Activated naive CD8-positive, alpha-beta T cell (primary cell): Measurements from ENCODE around the gene SLC25A25.
A peak's percentile ranks its signal among the peaks of the same experiment; 100 is the strongest.
"Not testable (repeated sequence)": the region's sequence is repeated elsewhere in the genome, so short reads cannot be mapped to it uniquely, and the experiment has no call there.

Experiments
- H3K27ac Mint-ChIP-seq: one replicate; pipeline ENCODE4 v1.8.0; 2021; ENCODE audit warnings: mixed read lengths
- H3K27me3 Mint-ChIP-seq: one replicate; pipeline ENCODE4 v1.8.0; 2021; ENCODE audit warnings: mixed read lengths
- H3K36me3 Mint-ChIP-seq: one replicate; pipeline ENCODE4 v1.8.0; 2021; ENCODE audit warnings: mixed read lengths
- H3K4me1 Mint-ChIP-seq: one replicate; pipeline ENCODE4 v1.8.0; 2021; ENCODE audit warnings: low read depth, mixed read lengths
- H3K4me3 Mint-ChIP-seq: one replicate; pipeline ENCODE4 v1.8.0; 2021; ENCODE audit warnings: mild to moderate bottlenecking, mixed read lengths
- H3K9me3 Mint-ChIP-seq: one replicate; pipeline ENCODE4 v1.8.0; 2021; ENCODE audit warnings: low read depth, mixed read lengths

SLC25A25 gene

DNA sequence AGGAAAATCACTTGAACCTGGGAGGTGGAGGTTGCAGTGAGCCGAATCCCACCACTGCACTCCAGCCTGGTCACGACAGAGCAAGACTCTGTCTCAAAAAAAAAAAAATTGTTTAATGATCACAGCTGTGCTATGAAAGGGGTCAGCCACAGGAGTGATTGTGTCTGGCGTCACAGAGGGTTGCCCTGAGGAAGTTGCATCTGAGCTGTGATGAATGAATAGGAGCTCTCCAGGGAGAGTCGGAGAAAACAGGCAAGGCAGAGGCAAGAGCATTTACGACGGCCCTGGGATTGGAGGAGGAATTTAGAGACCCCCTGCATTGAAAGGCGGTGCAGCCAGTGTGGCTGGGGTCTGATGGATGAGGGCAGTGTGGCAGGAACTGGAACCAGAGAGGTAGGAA lies 26.0 kb upstream of the SLC25A25 start:
- Mint-ChIP-seq H3K27me3 (no peaks in the 10 kb centered on the region), H3K9me3 (no peaks in the 10 kb centered on the region), H3K36me3 (no peaks in the 10 kb centered on the region), H3K4me1 (peaks cover 10% of the 10 kb centered on the region), H3K27ac (peak overlapping the region; percentile 6), H3K4me3 (no peak overlapping the region)

DNA sequence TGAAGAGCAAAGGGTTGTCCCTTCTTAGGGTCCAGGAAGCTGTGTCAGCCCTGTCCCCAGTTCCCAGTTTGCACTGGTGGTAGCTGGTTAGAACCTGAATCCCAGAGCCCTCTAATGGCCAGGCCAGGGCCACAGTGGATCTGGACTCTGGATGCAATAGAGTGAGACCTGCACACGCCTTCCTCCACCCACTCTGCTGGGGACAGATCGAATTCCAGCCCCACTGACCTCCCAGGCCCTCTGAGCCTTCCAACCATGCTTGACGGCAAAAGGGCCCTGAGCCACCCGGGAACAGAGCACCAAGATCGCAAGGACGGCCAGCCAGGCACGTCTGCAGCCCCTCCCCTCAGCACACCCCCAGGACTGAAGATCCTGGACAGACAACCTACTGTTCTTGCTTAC lies 24.6 kb upstream of the SLC25A25 start:
- Mint-ChIP-seq H3K9me3 (no peaks in the 10 kb centered on the region), H3K27ac (no peak overlapping the region), H3K27me3 (no peaks in the 10 kb centered on the region), H3K4me3 (no peak overlapping the region), H3K4me1 (peaks cover 10% of the 10 kb centered on the region), H3K36me3 (no peaks in the 10 kb centered on the region)

DNA sequence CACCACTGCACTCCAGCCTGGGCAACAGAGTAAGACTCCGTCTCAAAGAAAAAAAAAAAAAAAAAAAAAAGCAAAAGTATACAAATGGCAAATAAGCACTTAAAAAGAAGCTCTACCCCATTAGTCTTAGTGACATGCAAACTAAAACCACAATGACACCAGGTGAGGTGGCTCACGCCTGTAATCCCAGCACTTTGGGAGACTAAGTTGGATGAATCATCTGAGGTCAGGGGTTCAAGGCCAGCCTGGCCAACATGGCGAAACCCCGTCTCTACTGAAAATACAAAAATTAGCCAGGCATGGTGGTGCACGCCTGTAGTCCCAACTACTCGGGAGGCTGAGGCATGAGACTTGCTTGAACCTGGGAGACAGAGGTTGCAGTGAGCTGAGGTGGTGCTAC lies 22.6 kb upstream of the SLC25A25 start:
- H3K4me1 Mint-ChIP-seq, result peaks cover 11% of the 10 kb centered on the region
- not testable (repeated sequence) for H3K4me3 Mint-ChIP-seq, H3K27me3 Mint-ChIP-seq, H3K27ac Mint-ChIP-seq, H3K36me3 Mint-ChIP-seq, H3K9me3 Mint-ChIP-seq

DNA sequence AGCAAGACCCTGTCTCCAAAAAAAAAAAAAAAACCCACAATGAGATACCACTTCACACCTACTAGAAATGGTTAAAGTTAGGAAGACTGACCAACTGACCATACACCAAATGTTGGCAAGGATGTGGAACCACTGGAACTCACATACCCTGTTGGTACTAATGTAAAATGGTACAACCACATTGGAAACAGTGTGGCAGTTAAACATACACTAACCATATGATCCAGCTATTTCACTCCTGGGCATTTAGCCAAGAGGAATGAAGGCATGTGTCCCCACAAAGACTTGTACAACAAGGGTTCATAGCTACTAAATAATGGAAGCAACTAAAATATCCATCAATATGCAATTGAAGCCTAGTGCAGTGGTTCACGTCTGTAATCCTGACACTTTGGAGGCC lies 22.2 kb upstream of the SLC25A25 start:
- Mint-ChIP-seq H3K36me3 (no peaks in the 10 kb centered on the region), H3K4me1 (peaks cover 10% of the 10 kb centered on the region), H3K4me3 (no peak overlapping the region), H3K27me3 (no peaks in the 10 kb centered on the region), H3K27ac (no peak overlapping the region), H3K9me3 (no peaks in the 10 kb centered on the region)

DNA sequence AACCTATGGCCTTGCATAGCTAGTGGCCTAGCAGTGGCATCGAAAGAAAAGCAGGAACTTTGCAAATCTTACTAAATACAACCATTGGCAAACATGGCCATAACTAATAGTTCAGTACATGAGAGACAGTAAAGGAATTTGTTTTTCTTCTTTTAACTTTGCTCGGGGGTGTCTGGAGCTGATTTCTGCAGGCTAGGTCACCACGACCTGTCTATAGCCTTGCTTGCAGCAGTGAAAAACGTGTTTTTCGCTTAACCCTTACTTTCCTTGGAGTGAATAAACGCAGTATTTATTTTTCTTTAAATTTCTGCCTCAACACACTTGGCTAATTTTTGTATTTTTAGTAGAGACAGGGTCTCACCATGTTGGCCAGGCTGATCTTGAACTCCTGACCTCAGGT lies 20.8 kb upstream of the SLC25A25 start:
- Mint-ChIP-seq H3K4me3 (no peak overlapping the region), H3K27me3 (no peaks in the 10 kb centered on the region), H3K9me3 (no peaks in the 10 kb centered on the region), H3K36me3 (no peaks in the 10 kb centered on the region), H3K4me1 (peaks cover 2% of the 10 kb centered on the region), H3K27ac (no peak overlapping the region)

DNA sequence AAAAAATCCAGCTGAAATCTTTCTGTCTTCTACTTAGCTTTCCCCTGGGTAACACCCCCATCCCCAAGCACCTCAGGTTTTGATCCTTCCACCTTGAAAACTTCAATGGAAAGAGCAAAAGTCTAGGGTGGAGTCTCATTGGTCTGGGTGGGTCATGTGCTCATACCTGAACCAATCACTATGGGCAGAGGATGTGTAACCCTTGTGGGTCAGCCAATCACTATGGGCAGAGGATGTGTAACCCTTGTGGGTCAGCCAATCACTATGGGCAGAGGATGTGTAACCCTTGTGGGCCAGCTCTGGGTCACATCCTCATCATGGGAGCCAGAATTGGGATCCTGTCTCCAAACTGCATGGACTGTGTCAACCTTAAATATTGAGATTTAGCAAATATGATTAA lies 19.4 kb upstream of the SLC25A25 start:
- no peak overlapping the region for H3K4me3 Mint-ChIP-seq
- H3K27ac Mint-ChIP-seq, result no peak overlapping the region
- H3K9me3 Mint-ChIP-seq, result no peaks in the 10 kb centered on the region
- H3K4me1 Mint-ChIP-seq, result peaks cover 1% of the 10 kb centered on the region
- H3K27me3 Mint-ChIP-seq, result no peaks in the 10 kb centered on the region
- no peaks in the 10 kb centered on the region for H3K36me3 Mint-ChIP-seq

DNA sequence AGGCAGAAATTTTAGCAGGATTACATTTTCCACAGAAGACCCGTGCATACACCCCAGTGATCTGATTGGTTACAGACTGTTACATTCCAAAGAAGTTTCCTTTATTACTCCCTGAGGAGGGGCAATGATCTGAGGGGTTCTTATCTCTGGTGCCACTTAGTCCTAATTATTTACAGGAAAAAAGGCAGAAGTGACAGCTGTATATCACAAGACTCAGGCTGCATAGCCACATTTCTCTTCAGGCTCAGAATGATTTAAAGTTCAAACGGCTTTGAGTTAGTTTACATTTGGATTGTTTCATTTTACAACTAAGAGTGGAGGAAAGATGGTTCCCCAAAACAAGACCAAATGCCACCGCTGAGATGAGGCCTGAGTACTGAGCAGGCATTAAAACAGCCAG lies 18.2 kb upstream of the SLC25A25 start:
- H3K27ac Mint-ChIP-seq, result no peak overlapping the region
- no peaks in the 10 kb centered on the region for H3K9me3 Mint-ChIP-seq
- H3K4me3 Mint-ChIP-seq, result no peak overlapping the region
- peaks cover 3% of the 10 kb centered on the region for H3K4me1 Mint-ChIP-seq
- H3K36me3 Mint-ChIP-seq, result no peaks in the 10 kb centered on the region
- no peaks in the 10 kb centered on the region for H3K27me3 Mint-ChIP-seq

DNA sequence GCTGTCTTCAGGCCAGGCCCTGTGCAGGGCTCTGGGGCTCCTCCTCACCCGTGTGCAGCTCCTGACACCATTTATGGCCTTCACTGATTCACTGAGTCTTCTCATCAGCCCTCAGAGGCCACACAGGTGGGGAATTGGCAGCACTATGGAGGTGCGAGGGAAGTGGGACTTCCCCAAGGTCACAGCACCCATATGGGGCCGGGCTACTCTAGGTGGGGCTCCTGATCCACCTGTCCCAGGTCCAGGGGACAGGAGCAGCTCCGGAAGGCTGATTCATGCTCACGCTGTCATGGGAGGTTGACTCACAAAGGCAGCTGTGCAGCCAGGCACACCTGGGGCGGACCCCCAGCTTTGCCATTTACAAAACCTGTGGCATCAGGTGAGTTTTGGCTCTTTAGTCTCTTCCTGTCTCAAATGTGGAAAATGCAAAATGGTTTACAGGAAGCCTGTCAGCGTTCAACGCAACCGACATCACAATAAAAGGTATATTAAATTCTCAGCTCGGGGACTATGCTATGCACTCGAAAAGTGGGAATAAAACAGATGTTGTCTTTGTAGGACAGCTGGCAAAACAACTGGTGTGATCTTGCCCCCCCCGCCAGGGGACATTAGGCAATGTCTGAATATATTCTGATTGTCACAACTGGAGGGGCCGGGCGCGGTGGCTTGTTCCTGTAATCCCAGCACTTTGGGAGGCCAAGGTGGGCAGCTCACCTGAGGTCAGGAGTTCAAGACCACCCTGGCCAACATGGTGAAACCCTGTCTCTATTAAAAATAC lies 15.9 kb upstream of the SLC25A25 start:
- Mint-ChIP-seq H3K4me1 (peaks cover 3% of the 10 kb centered on the region), H3K4me3 (no peak overlapping the region), H3K27me3 (no peaks in the 10 kb centered on the region), H3K36me3 (no peaks in the 10 kb centered on the region), H3K9me3 (no peaks in the 10 kb centered on the region), H3K27ac (no peak overlapping the region)

DNA sequence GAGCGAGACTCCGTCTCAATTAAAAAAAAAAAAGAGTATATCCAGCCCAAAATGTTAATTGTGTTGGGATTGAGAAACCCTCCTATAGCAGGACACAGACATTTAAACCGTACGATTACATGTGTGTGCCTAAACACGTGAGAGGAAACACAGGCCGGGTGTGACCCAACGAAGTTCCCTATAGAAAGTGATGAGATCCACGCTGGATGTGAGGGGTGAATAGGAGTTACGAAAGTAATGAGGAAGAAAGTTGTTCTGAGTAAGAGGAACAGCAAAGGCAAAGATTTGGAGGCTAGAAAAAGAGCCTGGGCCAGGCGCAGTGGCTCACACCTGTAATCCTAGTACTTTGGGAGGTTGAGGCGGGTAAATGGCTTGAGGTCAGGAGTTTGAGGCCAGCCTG lies 14.5 kb upstream of the SLC25A25 start:
- Mint-ChIP-seq H3K36me3 (no peaks in the 10 kb centered on the region), H3K27ac (no peak overlapping the region), H3K4me3 (no peak overlapping the region), H3K4me1 (peaks cover 2% of the 10 kb centered on the region), H3K9me3 (no peaks in the 10 kb centered on the region), H3K27me3 (no peaks in the 10 kb centered on the region)

DNA sequence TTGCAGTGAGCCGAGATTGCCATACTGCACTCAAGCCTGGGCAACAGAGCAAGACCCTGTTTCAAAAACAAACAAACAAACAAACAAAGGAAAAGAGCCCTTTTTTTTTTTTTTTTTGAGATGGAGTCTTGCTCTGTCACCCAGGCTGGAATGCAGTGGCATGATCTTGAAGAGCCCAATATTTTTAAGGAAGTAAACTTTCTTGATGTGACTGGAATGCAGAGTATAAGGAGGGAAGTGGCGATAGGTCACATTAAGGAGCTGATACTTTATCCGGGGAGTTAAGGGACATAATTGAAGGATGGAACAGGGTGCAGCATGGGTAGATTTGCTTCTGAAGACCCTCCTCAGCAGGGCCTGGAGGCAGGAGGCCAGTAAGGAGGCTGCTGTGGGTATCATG lies 13.9 kb upstream of the SLC25A25 start:
- H3K27me3 Mint-ChIP-seq, result no peaks in the 10 kb centered on the region
- no peaks in the 10 kb centered on the region for H3K36me3 Mint-ChIP-seq
- no peaks in the 10 kb centered on the region for H3K9me3 Mint-ChIP-seq
- no peak overlapping the region for H3K4me3 Mint-ChIP-seq
- peaks cover 2% of the 10 kb centered on the region for H3K4me1 Mint-ChIP-seq
- peak overlapping the region; percentile 7 for H3K27ac Mint-ChIP-seq

DNA sequence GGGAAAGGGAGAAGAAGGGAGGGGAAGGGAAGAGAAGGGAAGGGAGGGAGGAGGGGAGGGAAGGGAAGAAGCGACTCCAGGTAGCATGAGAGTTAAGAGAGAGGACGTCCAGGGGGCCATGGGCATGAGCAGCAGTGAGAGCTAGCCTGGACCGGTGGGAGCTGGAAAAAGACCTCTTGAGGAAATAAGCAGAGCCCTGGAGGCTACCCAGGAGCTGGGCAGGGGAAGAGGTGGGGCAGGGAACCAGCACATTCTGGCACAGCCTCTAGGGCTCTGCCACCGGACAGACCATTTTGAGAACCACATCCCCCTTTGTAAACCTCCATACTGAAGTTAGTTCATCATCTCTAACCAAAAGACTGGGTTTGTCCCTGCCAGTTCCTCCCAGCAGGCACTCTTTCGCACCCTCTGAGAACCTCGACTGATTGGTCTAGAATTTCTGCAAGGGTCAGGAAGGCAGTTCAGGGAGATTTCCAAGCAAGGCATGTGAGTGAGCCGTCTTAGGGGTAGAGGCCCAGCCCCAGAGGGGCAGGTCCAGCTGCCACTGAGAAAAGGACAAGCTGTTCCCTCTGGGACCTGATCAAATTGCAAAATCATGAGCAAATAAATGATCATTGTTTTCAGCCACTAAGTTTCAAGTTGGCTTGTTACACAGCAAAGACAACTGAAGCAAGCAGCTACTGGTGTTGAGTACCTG lies 12.5 kb upstream of the SLC25A25 start:
- no peaks in the 10 kb centered on the region for H3K36me3 Mint-ChIP-seq
- no peaks in the 10 kb centered on the region for H3K27me3 Mint-ChIP-seq
- no peak overlapping the region for H3K4me3 Mint-ChIP-seq
- no peak overlapping the region for H3K27ac Mint-ChIP-seq
- peaks cover 2% of the 10 kb centered on the region for H3K4me1 Mint-ChIP-seq
- no peaks in the 10 kb centered on the region for H3K9me3 Mint-ChIP-seq

DNA sequence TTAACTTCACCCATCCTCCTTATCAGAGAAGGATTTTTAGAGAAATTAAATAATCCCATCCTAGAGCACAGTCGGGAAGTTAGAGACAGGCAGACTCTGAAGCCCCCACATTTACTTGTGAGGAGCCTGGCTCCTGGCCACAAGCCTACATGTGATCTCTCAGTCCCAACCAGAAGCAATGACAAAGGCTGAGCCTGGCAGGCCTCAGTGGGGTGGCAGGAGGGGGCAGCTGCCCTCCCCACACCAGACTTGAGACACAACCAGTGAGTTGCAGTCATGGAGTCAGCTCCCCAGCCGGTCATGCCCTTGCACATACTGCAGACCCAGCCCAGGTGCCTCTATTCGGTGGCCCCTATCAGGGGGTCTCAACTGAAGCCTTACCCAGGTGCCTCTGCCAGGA lies 11.9 kb upstream of the SLC25A25 start:
- Mint-ChIP-seq H3K27me3 (no peaks in the 10 kb centered on the region), H3K36me3 (no peaks in the 10 kb centered on the region), H3K4me1 (peaks cover 5% of the 10 kb centered on the region), H3K9me3 (no peaks in the 10 kb centered on the region), H3K27ac (no peak overlapping the region), H3K4me3 (no peak overlapping the region)

DNA sequence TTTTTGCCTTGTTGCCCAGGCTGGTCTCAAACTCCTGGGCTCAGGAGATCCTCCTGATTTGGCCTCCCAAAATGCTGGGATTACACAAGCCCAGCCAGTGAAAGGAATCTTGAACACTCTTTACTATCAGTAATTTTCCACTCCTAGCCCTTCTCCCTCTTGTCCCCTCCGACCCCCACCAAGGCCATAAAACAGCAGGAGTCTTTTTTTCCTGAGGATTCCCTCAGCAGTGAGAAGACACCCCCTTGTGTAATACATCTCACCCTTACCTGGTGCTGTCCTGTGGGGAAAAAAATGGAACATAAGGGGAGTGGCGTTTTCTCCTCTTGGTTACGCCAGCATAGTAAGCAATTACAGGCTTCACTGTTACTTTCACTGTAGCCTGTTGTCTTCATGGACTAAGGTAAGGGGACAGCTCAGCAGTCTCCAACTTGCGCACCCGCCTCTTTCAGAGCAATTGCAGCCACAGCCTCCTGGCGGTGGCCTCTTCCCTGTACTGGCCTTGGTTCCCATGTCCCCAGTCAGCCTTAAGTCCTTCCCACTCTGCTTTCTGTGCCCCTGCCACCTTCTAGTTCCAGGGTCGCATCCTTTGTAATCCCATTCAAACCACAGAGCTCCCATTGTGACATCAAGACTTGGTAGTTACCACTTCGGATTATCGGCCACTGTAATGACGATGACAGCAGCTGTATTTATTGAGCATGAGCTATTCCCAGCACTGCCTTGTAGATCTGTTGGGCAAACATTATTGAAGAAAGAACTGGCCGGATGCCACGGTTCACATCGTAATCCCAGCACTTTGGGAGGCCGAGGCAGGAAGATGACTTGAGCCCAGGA lies 10.9 kb upstream of the SLC25A25 start:
- H3K36me3 Mint-ChIP-seq, result peaks cover 2% of the 10 kb centered on the region
- H3K9me3 Mint-ChIP-seq, result no peaks in the 10 kb centered on the region
- H3K27ac Mint-ChIP-seq, result no peak overlapping the region
- H3K4me1 Mint-ChIP-seq, result peaks cover 14% of the 10 kb centered on the region
- H3K4me3 Mint-ChIP-seq, result no peak overlapping the region
- no peaks in the 10 kb centered on the region for H3K27me3 Mint-ChIP-seq

DNA sequence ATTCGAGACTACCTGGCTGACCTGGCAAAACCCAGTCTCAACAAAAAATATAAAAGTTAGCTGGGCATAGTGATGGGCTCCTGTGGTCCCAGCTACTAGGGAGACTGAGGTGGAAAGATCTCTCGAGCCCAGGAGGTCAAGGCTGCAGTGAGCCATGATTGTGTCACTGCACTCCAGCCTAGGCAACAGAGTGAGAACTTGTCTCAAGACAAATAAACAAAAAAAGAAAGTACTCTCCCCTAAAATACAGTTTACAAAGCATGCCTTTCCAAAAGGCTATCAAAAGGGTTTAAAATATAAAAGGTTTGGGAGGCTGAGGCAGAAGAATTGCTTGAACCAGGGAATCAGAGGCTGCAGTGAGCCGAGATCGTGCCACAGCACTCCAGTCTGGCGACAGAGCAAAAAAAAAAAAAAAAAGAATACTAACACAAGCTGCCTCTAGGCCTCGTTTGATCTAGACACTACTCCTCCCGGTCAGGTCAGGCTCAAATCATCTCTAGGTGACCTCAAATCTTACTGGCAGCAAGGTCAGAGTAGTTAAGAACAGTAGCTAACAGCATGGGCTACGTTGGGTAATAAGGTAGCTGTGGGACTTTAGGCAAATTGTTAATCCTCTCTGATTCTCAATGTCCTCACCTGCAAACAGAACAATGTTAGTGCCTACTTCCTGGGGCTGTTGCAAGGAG lies 10.2 kb upstream of the SLC25A25 start:
- no peak overlapping the region for H3K4me3 Mint-ChIP-seq
- no peaks in the 10 kb centered on the region for H3K9me3 Mint-ChIP-seq
- H3K27ac Mint-ChIP-seq, result no peak overlapping the region
- H3K4me1 Mint-ChIP-seq, result peaks cover 22% of the 10 kb centered on the region
- H3K27me3 Mint-ChIP-seq, result no peaks in the 10 kb centered on the region
- H3K36me3 Mint-ChIP-seq, result peaks cover 2% of the 10 kb centered on the region
